ENCODE results near the gene THADA. TPM values are rescaled to one million over a fixed set of nuclear protein-coding genes. Genes with fewer than 3 reads are reported as not detected.

THADA gene
- total and polyA plus RNA-seq, 2 donors (not counting 3 experiments of a cell fraction or from before 2014, with no cell fraction given), result 22.6 to 25.3 TPM

GRCh38 chr2:43315482-43315881 is 280.4 kb downstream of the THADA start:
- POLR2A ChIA-PET, result no interaction called here
- TF ChIP-seq POLR2AphosphoS5 (IDR thresholded peaks at IDR 0.05; ENCODE audit: insufficient read depth, low read depth, low read length), result no peak
- TF ChIP-seq MAX (IDR thresholded peaks at IDR 0.05; ENCODE audit: insufficient read depth, insufficient read length), result no peak
- Histone ChIP-seq H3K27ac (ENCODE audit: insufficient read depth, low read depth, low read length) (no peak overlapping the region), H3K4me2 (ENCODE audit: insufficient read depth, low read length) (no peak overlapping the region), H3K79me2 (ENCODE audit: control insufficient read depth, insufficient read depth, low read length) (no peaks in the 10 kb centered on the region), H3K27me3 (ENCODE audit: control insufficient read depth in 2 of 2, insufficient read depth in 2 of 2, low read length in 2 of 2) (no peaks in the 10 kb centered on the region), H3K4me3 (replicated peaks in 1 of 3; ENCODE audit: insufficient read depth in 1 of 3, low read depth in 1 of 3, low read length in 3 of 3) (no peak overlapping the region), H3K9ac (replicated peaks; ENCODE audit: extremely low read depth, insufficient read depth, low read length) (no peak overlapping the region), H2AFZ (ENCODE audit: low read depth, low read length) (no peak overlapping the region), H3K4me1 (ENCODE audit: control insufficient read depth, extremely low read depth, insufficient read depth, low read length) (peaks cover 27% of the 10 kb centered on the region), H4K20me1 (replicated peaks; ENCODE audit: control insufficient read depth, extremely low read depth, insufficient read depth, low read length) (no peaks in the 10 kb centered on the region), H3K9me3 (replicated peaks; ENCODE audit: control insufficient read depth, insufficient read depth, low read length) (no peaks in the 10 kb centered on the region), H3K36me3 (ENCODE audit: control insufficient read depth in 2 of 2, extremely low read depth in 1 of 2, insufficient read depth in 2 of 2, low read length in 2 of 2) (no peaks in the 10 kb centered on the region), H3K9me1 (replicated peaks; ENCODE audit: control insufficient read depth, extremely low read depth, insufficient read depth, low read length) (no peaks in the 10 kb centered on the region)
- no peak for DNase-seq (ENCODE audit: low read depth, low spot score)
- FAIRE-seq, result no peak
- CTCF ChIA-PET, result no interaction called here
- intact Hi-C loops (cut with micrococcal nuclease), result no loop called here
- BruUV-seq (replicated peaks), result no TSS peak
- dilution Hi-C loops (cut with MboI; ENCODE audit: extremely low pct_ligation_motif_present, low sequenced_read_pairs), result no loop called here

GRCh38 chr2:43314299-43314927 is 281.4 kb downstream of the THADA start:
- H3K27ac ChIP-seq (ENCODE audit: insufficient read depth, low read depth, low read length), result no peak overlapping the region
- no peak overlapping the region for H3K4me3 ChIP-seq (replicated peaks in 1 of 3; ENCODE audit: insufficient read depth in 1 of 3, low read depth in 1 of 3, low read length in 3 of 3)
- BruUV-seq (replicated peaks), result no TSS peak
- H4K20me1 ChIP-seq (replicated peaks; ENCODE audit: control insufficient read depth, extremely low read depth, insufficient read depth, low read length), result no peaks in the 10 kb centered on the region
- H3K9ac ChIP-seq (replicated peaks; ENCODE audit: extremely low read depth, insufficient read depth, low read length), result no peak overlapping the region
- CTCF ChIA-PET, result no interaction called here
- FAIRE-seq, result no peak
- no peaks in the 10 kb centered on the region for H3K27me3 ChIP-seq (ENCODE audit: control insufficient read depth in 2 of 2, insufficient read depth in 2 of 2, low read length in 2 of 2)
- no peaks in the 10 kb centered on the region for H3K9me3 ChIP-seq (replicated peaks; ENCODE audit: control insufficient read depth, insufficient read depth, low read length)
- dilution Hi-C loops (cut with MboI; ENCODE audit: extremely low pct_ligation_motif_present, low sequenced_read_pairs), result no loop called here
- peaks cover 24% of the 10 kb centered on the region for H3K4me1 ChIP-seq (ENCODE audit: control insufficient read depth, extremely low read depth, insufficient read depth, low read length)
- intact Hi-C loops (cut with micrococcal nuclease), result no loop called here
- H2AFZ ChIP-seq (ENCODE audit: low read depth, low read length), result no peak overlapping the region
- no peaks in the 10 kb centered on the region for H3K36me3 ChIP-seq (ENCODE audit: control insufficient read depth in 2 of 2, extremely low read depth in 1 of 2, insufficient read depth in 2 of 2, low read length in 2 of 2)
- no peak for DNase-seq (ENCODE audit: low read depth, low spot score)
- no peaks in the 10 kb centered on the region for H3K9me1 ChIP-seq (replicated peaks; ENCODE audit: control insufficient read depth, extremely low read depth, insufficient read depth, low read length)
- POLR2A ChIA-PET, result no interaction called here
- H3K4me2 ChIP-seq (ENCODE audit: insufficient read depth, low read length), result no peak overlapping the region
- TF ChIP-seq GATA2 (IDR thresholded peaks at IDR 0.05; ENCODE audit: insufficient read depth, insufficient read length, low read depth, low read length) (no peak), EZH2 (IDR thresholded peaks at IDR 0.05; ENCODE audit: borderline replicate concordance, low read depth, low read length, severe bottlenecking) (no peak), POLR2A (IDR thresholded peaks at IDR 0.05; ENCODE audit: low read depth, low read length) (no peak), JUN (IDR thresholded peaks at IDR 0.05; ENCODE audit: borderline replicate concordance, insufficient read depth, insufficient read length, low read depth) (no peak), MAX (IDR thresholded peaks at IDR 0.05; ENCODE audit: insufficient read depth, insufficient read length) (no peak), MYC (IDR thresholded peaks at IDR 0.05; ENCODE audit: low read depth, low read length) (no peak), FOS (IDR thresholded peaks at IDR 0.05; ENCODE audit: borderline replicate concordance, insufficient read depth, low read length) (no peak), CTCF (IDR thresholded peaks at IDR 0.05; ENCODE audit: extremely low read depth in 1 of 2, insufficient read depth in 1 of 2, low read depth in 1 of 2, low read length in 2 of 2) (no peak), POLR2AphosphoS5 (IDR thresholded peaks at IDR 0.05; ENCODE audit: insufficient read depth, low read depth, low read length) (no peak)
- no peaks in the 10 kb centered on the region for H3K79me2 ChIP-seq (ENCODE audit: control insufficient read depth, insufficient read depth, low read length)

Measured in endothelial cell of umbilical vein (primary cell).